ENCODE results near the gene DET1.
"Not testable (repeated sequence)": the region's sequence is repeated elsewhere in the genome, so short reads cannot be mapped to it uniquely, and the experiment has no call there.

DNA sequence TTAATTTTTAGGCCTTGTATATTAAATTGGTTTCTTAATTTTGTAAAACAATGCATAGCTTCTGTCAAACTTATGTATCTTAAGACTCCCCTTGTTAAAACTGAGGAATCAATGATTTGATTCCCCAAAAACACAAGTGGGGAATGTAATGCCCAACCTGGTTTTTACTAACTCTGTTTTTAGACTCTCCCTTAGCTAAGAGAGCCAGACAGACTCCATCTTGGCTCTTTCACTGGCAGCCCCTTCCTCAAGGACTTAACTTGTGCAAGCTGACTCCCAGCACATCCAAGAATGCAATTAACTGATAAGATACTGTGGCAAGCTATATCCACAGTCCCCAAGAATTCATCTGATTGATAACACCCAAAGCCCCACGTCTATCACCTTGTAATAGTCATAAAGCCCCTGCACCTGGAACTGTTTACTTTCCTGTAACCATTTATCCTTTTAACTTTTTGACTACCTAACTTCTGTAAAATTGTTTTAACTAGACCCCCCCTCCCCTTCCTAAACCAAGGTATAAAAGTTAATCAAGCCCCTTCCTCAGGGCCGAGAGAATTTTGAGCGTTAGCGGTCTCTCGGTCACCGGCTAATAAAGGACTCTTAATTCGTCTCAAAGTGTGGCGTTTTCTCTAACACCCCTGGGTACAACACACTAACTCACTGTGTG is 768 bp downstream of the DET1 start:
- TF ChIP-seq, protein P1, sequence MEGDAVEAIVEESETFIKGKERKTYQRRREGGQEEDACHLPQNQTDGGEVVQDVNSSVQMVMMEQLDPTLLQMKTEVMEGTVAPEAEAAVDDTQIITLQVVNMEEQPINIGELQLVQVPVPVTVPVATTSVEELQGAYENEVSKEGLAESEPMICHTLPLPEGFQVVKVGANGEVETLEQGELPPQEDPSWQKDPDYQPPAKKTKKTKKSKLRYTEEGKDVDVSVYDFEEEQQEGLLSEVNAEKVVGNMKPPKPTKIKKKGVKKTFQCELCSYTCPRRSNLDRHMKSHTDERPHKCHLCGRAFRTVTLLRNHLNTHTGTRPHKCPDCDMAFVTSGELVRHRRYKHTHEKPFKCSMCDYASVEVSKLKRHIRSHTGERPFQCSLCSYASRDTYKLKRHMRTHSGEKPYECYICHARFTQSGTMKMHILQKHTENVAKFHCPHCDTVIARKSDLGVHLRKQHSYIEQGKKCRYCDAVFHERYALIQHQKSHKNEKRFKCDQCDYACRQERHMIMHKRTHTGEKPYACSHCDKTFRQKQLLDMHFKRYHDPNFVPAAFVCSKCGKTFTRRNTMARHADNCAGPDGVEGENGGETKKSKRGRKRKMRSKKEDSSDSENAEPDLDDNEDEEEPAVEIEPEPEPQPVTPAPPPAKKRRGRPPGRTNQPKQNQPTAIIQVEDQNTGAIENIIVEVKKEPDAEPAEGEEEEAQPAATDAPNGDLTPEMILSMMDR (IDR thresholded peaks at IDR 0.05): not testable (repeated sequence)
- TF ChIP-seq EP300, POLR2A (IDR thresholded peaks at IDR 0.05): not testable (repeated sequence)

Measured in ovary (tissue), 3 donors.